Fibroblast of lung (primary cell): ENCODE data around the gene ADGRD2.

Experiments used
- CTCF ChIP-seq, 2 donors: IDR thresholded peaks in 1 of 2; conservative IDR thresholded peaks in 1 of 2; 1 replicate in 1 of 2; 2 replicates in 1 of 2; pipeline ENCODE4 v1.5.1; 2011 to 2012; ENCODE audit warnings: low read length in 2 of 2, control low read depth in 1 of 2, inconsistent platforms in 1 of 2, low read depth in 1 of 2, mild to moderate bottlenecking in 1 of 2
- EZH2 ChIP-seq: IDR thresholded peaks from 2 replicates; pipeline ENCODE4 v1.5.1; 2012; ENCODE audit warnings: low read length, control low read depth, mild to moderate bottlenecking; ENCODE audit errors: missing control alignments

- TF ChIP-seq CTCF (conservative IDR thresholded peaks at IDR 0.05 in 1 of 2, IDR thresholded peaks at IDR 0.05 in 1 of 2; ENCODE audit: low read depth in 1 of 2, low read length in 2 of 2), result no peak
- TF ChIP-seq EZH2, result no peak
These were observed 70.9 kb downstream of the ADGRD2 start for GRCh38 chr9:124521142-124521541.
